SIG-M5 (cell line): ENCODE results near the gene PLCL2.
"Not testable (repeated sequence)": the region's sequence is repeated elsewhere in the genome, so short reads cannot be mapped to it uniquely, and the experiment has no call there.

Experiments
- DNase-seq: peaks from one replicate; lab custom pipeline; 2025; lab: John Stamatoyannopoulos, UW

Gene PLCL2

GRCh38 chr3:17078926-17079465, 194.2 kb downstream of the PLCL2 start:
- DNase-seq = no peak

GRCh38 chr3:17079933-17080332, 195.2 kb downstream of the PLCL2 start:
- DNase-seq = no peak

GRCh38 chr3:17081520-17081919, 196.8 kb downstream of the PLCL2 start:
- DNase-seq = no peak

- no peak for DNase-seq
Observed at GRCh38 chr3:17087509-17087908, 202.8 kb downstream of the PLCL2 start.

GRCh38 chr3:17088017-17088416, 203.3 kb downstream of the PLCL2 start:
- DNase-seq = no peak

GRCh38 chr3:17088602-17089313, 204.0 kb downstream of the PLCL2 start:
- DNase-seq = no peak

- no peak for DNase-seq
Observed at GRCh38 chr3:17089314-17089700, 204.6 kb downstream of the PLCL2 start.

- no peak for DNase-seq
Observed at GRCh38 chr3:17090280-17090983, 205.7 kb downstream of the PLCL2 start.

- no peak for DNase-seq
Observed at GRCh38 chr3:17091910-17092582, 207.3 kb downstream of the PLCL2 start.

- no peak for DNase-seq
Observed at GRCh38 chr3:17092583-17092933, 207.8 kb downstream of the PLCL2 start.

- no peak for DNase-seq
Observed at GRCh38 chr3:17094551-17094950, 209.8 kb downstream of the PLCL2 start.

GRCh38 chr3:17103579-17103978, 218.8 kb downstream of the PLCL2 start:
- DNase-seq = no peak

GRCh38 chr3:17106801-17107200, 222.0 kb downstream of the PLCL2 start:
- DNase-seq = not testable (repeated sequence)

- DNase-seq = no peak
Observed at GRCh38 chr3:17110660-17111396, 226.1 kb downstream of the PLCL2 start.

- no peak for DNase-seq
Observed at GRCh38 chr3:17111586-17111985, 226.8 kb downstream of the PLCL2 start.

GRCh38 chr3:17115186-17115585, 230.4 kb downstream of the PLCL2 start:
- DNase-seq = no peak

GRCh38 chr3:17116007-17116600, 231.3 kb downstream of the PLCL2 start:
- no peak for DNase-seq

GRCh38 chr3:17118771-17119170, 234.0 kb downstream of the PLCL2 start:
- DNase-seq = no peak

- DNase-seq = no peak
Observed at GRCh38 chr3:17119201-17120072, 234.7 kb downstream of the PLCL2 start.

- DNase-seq = no peak
Observed at GRCh38 chr3:17120115-17120514, 235.4 kb downstream of the PLCL2 start.

- DNase-seq = no peak
Observed at GRCh38 chr3:17121336-17121735, 236.6 kb downstream of the PLCL2 start.
